AG04449 (cell line): Measurements from ENCODE around the gene CHD5.

Source experiments
- CTCF ChIA-PET: fragments of 350-600 bp; formaldehyde crosslinking; extraction: SDS; loops from one replicate; lab custom pipeline; 2021; ENCODE audit warnings: antibody characterized with exemption; lab: Yijun Ruan, JAX
- POLR2A ChIA-PET: fragments of 400-600, 350-600 bp; formaldehyde crosslinking; extraction: SDS; loops from one replicate; lab custom pipeline; 2020; ENCODE audit warnings: antibody characterized with exemption, inconsistent platforms; lab: Yijun Ruan, JAX
- DNase-seq: peaks from one replicate; pipeline ENCODE4 v3.0.0-alpha.2; 2010; ENCODE audit warnings: low read depth, low spot score
- H3K4me3 ChIP-seq: 2 replicates; pipeline ENCODE4 v1.5.1; 2011; ENCODE audit warnings: low read depth, mild to moderate bottlenecking, control low read depth, low read length
- TF ChIP-seq, protein P1 (sequence below): IDR thresholded peaks from one replicate; pipeline ENCODE4 v1.5.1; 2011; ENCODE audit warnings: mild to moderate bottlenecking, moderate library complexity, low read length, control low read depth, inconsistent platforms; ENCODE audit not compliant: insufficient read depth; ENCODE audit errors: missing control alignments

CHD5 gene

GRCh38 chr1:6163973-6164617, 16.0 kb downstream of the CHD5 start:
- TF ChIP-seq, protein P1, sequence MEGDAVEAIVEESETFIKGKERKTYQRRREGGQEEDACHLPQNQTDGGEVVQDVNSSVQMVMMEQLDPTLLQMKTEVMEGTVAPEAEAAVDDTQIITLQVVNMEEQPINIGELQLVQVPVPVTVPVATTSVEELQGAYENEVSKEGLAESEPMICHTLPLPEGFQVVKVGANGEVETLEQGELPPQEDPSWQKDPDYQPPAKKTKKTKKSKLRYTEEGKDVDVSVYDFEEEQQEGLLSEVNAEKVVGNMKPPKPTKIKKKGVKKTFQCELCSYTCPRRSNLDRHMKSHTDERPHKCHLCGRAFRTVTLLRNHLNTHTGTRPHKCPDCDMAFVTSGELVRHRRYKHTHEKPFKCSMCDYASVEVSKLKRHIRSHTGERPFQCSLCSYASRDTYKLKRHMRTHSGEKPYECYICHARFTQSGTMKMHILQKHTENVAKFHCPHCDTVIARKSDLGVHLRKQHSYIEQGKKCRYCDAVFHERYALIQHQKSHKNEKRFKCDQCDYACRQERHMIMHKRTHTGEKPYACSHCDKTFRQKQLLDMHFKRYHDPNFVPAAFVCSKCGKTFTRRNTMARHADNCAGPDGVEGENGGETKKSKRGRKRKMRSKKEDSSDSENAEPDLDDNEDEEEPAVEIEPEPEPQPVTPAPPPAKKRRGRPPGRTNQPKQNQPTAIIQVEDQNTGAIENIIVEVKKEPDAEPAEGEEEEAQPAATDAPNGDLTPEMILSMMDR = no peak
- ChIA-PET CTCF (no interaction called here), POLR2A (no interaction called here)
- DNase-seq = no peak
- H3K4me3 ChIP-seq = no peak overlapping the region

DNA sequence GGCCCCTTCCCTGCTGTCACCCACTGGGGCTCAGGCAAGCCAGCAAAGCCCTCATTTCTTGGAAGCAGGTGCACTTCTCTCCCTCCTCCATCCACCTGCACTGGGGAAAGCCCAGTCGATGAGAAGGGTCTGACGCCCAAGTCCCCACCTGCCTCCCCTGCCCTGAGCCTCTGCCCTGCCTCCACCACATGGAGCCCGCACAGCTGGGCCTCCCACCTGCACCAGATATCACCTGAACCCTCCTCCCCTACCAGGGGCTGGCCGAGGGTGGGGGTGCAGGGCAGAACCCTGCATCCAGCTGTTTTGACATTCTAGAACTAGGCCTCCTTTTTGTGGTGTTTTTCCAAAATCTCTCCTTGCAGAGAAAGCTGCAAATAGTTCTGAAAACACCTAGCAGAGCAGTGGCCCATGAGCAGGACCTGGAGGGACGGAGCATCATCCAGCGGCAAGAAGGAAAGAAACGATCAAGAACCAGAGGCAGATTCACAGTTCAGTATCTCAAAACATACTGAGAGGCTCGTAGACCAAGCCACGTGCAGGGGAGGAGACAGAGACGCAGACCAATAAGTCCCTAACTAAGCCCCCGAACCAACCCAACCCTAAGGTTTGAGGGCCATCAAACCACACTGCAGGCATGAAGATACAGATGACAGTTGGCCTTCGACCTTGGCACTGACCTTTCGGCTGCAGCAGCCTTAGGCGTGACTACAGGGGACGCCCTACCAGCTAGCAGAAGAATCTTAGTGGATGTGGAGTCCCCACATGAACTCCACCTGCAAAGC, 16.7 kb downstream of the CHD5 start:
- DNase-seq = no peak
- ChIA-PET CTCF (no interaction called here), POLR2A (no interaction called here)
- TF ChIP-seq, protein P1 = no peak
- no peak overlapping the region for H3K4me3 ChIP-seq

- no peak overlapping the region for H3K4me3 ChIP-seq
- ChIA-PET CTCF (no interaction called here), POLR2A (no interaction called here)
- DNase-seq = no peak
- TF ChIP-seq, protein P1 = no peak
These were observed 17.3 kb downstream of the CHD5 start for GRCh38 chr1:6162773-6163172.

DNA sequence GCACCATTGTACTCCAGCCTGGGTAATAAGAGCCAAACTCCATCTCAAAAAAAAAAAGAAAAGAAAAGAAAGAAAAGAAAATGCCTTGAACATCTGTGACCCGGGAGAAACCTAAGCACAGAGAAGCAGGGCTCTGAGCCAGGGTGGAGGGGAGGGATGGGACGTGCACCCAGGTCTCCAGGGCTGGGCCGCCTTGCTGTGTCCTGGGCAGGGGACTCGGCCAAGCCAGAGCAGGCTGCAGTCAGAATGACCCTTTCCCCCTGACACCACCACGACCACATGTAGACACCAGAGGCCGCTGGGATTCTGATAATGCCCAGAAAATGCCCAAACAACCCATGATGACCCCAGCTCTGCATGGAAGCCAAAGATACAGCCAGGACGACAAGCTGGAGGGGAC, 17.8 kb downstream of the CHD5 start:
- no peak overlapping the region for H3K4me3 ChIP-seq
- TF ChIP-seq, protein P1 = no peak
- DNase-seq = no peak
- CTCF ChIA-PET = interaction anchor here (1.2 kb wide), 1 partner anchor 9 kb away, joined by 3 read pairs; no protein-coding TSS in a partner anchor
- POLR2A ChIA-PET = no interaction called here

DNA sequence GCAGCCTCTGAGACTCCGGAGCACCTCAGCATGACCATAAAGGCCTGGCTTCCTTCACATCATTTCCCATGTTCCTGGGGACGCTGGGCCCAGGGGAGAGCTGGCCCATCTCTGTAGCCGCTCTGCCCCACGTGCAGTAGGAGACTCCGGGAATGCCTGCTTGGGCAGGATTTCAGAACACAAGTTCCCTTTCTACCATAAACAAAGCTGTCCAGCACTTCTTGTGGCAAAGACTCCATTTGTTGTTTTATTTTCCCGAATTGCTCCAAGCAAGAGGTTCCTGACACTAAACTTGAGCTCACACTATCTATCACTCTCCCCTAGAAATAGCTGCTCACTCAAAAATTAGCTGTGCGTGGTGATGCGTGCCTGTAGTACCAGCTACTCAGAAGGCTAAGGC, 21.9 kb downstream of the CHD5 start:
- DNase-seq = no peak
- TF ChIP-seq, protein P1 = no peak
- ChIA-PET POLR2A (no interaction called here), CTCF (interaction anchor here (2.0 kb wide), 1 partner anchor 13 kb away, joined by 5 read pairs; no protein-coding TSS in a partner anchor)
- no peak overlapping the region for H3K4me3 ChIP-seq

DNA sequence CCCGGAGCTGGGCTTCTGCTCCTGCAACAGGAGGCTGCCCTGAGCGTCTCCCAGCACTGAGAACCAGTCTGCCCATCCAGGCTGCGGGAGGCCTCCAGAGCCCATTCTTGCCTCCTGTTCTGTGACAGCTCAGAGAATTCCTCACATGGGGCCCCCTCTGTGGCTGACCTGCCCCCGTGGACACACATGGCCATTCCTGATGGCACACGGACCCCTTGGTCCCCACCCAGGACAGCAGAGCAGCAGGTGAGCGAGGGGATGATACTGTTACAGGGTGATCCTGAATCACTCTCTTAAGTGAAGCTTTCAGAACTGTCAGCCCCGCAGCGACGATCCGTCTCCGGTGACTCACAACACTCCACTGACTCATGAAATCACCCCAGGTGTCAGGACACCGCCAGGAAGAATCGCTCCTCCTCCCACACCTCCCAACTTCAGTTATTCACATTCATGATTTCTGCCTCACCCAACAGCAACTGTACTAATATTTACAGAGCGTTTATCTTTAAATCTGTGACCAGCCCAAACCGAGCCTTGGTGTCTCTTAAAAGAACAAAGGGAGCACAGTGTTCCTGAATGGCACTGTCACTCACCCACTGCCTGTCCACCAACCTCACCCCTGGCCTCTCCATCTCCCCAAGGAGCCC, 22.5 kb downstream of the CHD5 start:
- CTCF ChIA-PET = interaction anchor here (2.0 kb wide), 1 partner anchor 13 kb away, joined by 5 read pairs; no protein-coding TSS in a partner anchor
- POLR2A ChIA-PET = no interaction called here
- H3K4me3 ChIP-seq = no peak overlapping the region
- TF ChIP-seq, protein P1 = no peak
- no peak for DNase-seq
